GM12891 (cell line): ENCODE measurements around the gene VPS13D.

Experiments
- DNase-seq: peaks from one replicate; pipeline ENCODE4 v3.0.0; 2011; ENCODE audit warnings: low spot score; ENCODE audit not compliant: insufficient read length
- FAIRE-seq: peaks from 2 replicates; lab custom pipeline; 2011; peaks lifted over from hg19 to GRCh38; lab: Jason Lieb, UNC
- PAX5 ChIP-seq: IDR thresholded peaks from 2 replicates; pipeline ENCODE4 v1.6.1; 2011; ENCODE audit warnings: low read length, moderate library complexity, mild to moderate bottlenecking; ENCODE audit not compliant: insufficient read depth, severe bottlenecking
- POLR2A ChIP-seq: IDR thresholded peaks from 2 replicates; pipeline ENCODE4 v1.6.1; 2011; ENCODE audit warnings: low read depth, low read length, control low read depth
- POLR2AphosphoS5 ChIP-seq: IDR thresholded peaks from 2 replicates; pipeline ENCODE4 v1.6.1; 2011; ENCODE audit warnings: low read depth, low read length, control low read depth
- POU2F2 ChIP-seq: IDR thresholded peaks from 2 replicates; pipeline ENCODE4 v1.6.1; 2011; ENCODE audit warnings: low read depth, mild to moderate bottlenecking, control low read depth, low read length, moderate library complexity
- SPI1 ChIP-seq: IDR thresholded peaks from 2 replicates; pipeline ENCODE4 v1.6.1; 2011; ENCODE audit warnings: low read depth, low read length, control low read depth
- TAF1 ChIP-seq: IDR thresholded peaks from 2 replicates; pipeline ENCODE4 v1.6.1; 2011; ENCODE audit warnings: low read depth, low read length, control low read depth

Gene VPS13D

GRCh38 chr1:12458571-12458970 lies 228.7 kb downstream of the VPS13D start:
- FAIRE-seq (no peak), DNase-seq (no peak)
- TF ChIP-seq POU2F2 (no peak), POLR2AphosphoS5 (no peak), POLR2A (no peak), SPI1 (no peak), TAF1 (no peak), PAX5 (no peak)

DNA sequence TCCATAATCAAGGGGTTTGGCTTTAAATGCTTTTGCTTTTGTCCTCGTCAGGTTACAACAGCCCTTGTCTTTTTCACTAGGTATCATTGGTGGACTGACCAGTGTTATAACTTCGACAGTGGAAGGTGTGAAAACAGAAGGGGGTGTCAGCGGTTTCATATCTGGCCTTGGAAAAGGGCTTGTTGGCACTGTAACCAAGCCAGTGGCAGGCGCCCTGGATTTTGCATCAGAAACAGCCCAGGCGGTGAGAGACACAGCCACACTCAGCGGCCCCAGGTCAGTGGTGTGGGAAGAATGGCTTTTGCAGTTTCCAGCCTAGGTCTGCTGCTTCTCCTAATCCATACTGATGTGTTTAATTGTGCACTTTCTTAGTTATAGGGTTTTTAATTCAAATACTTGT lies 230.3 kb downstream of the VPS13D start:
- no peak for FAIRE-seq
- no peak for TF ChIP-seq POLR2AphosphoS5
- TF ChIP-seq POU2F2, result no peak
- TF ChIP-seq SPI1, result no peak
- TF ChIP-seq POLR2A, result no peak
- TF ChIP-seq TAF1, result no peak
- TF ChIP-seq PAX5, result no peak
- no peak for DNase-seq

DNA sequence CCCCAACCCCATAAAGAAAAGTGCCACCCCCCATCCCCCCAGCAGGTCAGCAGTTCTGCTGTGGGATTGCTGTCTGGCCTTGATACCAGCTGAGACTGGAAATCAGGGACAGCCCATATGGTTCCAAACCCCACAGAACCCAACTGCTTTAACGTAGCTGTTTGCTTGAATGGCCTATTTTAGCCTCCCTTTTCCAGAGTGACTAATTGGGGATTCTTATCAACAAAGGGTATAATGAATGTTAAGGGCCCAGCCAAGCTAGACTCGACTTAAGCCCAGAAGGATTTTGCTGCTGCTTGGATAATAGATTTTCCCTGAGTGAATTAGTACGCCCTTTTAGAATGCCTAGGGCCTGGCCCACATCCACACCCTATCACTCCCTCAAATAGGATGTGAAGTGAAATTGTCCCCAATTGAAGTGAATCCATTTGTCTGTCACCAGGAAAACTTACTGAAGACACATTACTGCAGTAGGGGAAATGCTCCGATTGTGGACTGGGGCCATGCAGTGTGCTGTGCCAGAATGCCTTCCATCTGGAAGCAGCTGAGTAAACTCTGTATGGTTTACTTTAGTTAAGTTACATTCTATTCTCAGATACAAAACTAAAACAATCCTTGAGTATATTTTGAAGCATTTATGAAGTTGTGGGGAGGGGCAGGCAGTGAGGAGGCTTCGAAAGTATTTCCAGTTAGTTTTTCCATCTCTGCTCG lies 231.2 kb downstream of the VPS13D start:
- DNase-seq (no peak), FAIRE-seq (no peak)
- TF ChIP-seq POLR2AphosphoS5 (no peak), SPI1 (no peak), POLR2A (no peak)

DNA sequence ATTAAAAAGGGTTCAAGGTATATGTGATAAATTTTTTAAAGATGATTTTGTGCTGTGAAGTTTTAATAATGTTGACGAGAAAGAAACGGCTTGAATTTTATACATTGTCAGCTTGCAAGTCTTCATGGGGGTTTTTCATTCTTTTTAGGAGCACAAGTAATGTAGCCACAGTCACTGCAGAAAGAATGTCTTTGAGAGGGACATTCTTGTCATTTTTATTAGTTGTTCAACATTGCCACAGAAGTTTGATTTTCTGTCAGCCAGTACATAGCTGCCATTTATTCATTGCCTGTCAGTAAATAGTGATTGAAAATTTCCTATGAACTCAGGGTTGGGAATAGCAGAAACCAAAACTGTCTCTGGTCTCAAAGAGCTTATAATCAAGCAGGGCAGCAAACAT lies 231.9 kb downstream of the VPS13D start:
- no peak for TF ChIP-seq SPI1
- TF ChIP-seq TAF1, result no peak
- TF ChIP-seq POLR2AphosphoS5, result no peak
- no peak for TF ChIP-seq POU2F2
- TF ChIP-seq PAX5, result no peak
- TF ChIP-seq POLR2A, result no peak
- DNase-seq (no peak), FAIRE-seq (no peak)

- DNase-seq, result no peak
- no peak for TF ChIP-seq POLR2A
- TF ChIP-seq SPI1, result no peak
- TF ChIP-seq TAF1, result no peak
- TF ChIP-seq POLR2AphosphoS5, result no peak
- TF ChIP-seq POU2F2, result no peak
- no peak for TF ChIP-seq PAX5
- no peak for FAIRE-seq
Measured at GRCh38 chr1:12462586-12462985, 232.8 kb downstream of the VPS13D start.

DNA sequence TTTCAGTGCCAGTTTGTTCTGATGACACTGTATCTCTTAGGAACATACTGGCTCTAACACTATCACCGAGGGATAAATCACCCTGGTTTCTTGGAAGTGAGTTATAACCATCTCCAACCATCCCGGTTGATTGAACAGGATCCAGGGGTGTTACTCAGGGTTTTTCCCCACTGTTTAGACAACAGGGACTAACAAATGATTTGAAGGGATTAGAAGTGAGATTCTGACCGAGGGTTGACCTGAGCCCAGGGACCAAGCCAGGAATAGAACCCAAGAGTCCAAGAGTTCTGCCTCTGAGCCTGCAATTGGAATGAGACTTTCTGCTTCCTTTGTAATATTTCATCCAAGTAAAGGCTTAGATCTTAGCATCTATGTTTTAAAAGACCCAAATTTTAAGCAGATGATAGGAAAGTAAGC lies 234.2 kb downstream of the VPS13D start:
- FAIRE-seq (no peak), DNase-seq (no peak)

DNA sequence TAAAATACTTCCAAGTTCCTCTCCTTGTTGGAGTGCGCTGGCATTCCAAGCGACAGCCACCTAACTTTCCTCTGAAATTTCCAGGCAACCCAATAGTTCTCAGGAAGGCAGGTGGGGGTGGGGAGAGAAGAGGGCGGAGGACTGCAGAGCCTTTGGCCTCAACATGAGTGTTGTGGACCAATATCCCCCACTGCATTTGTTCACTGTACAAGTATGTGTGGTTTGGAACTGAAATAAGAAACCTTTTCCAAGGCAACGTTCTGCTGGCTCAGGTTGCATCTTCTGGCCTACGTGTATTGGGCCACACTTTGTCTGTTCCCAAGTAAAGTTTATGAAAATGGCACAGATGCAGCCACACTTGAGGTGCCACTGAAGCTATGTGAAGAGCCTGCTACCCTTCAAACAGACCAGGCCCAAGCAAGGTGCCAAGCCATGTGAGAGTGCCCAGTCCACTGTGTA lies 234.8 kb downstream of the VPS13D start:
- TF ChIP-seq POLR2A (no peak), POU2F2 (no peak), POLR2AphosphoS5 (no peak), SPI1 (no peak), TAF1 (no peak), PAX5 (no peak)
- FAIRE-seq (no peak), DNase-seq (no peak)

More for the DNA sequence above, 234.2 kb downstream of the VPS13D start:
- TF ChIP-seq PAX5 (no peak), POLR2A (no peak), SPI1 (no peak), TAF1 (no peak), POU2F2 (no peak), POLR2AphosphoS5 (no peak)

GRCh38 chr1:12465126-12465525 lies 235.3 kb downstream of the VPS13D start:
- DNase-seq (no peak), FAIRE-seq (no peak)
- TF ChIP-seq POLR2AphosphoS5, result no peak
- no peak for TF ChIP-seq PAX5
- TF ChIP-seq POLR2A, result no peak
- no peak for TF ChIP-seq TAF1
- no peak for TF ChIP-seq POU2F2
- TF ChIP-seq SPI1, result no peak

GRCh38 chr1:12466816-12467215 lies 237.0 kb downstream of the VPS13D start:
- FAIRE-seq (no peak), DNase-seq (no peak)
- TF ChIP-seq PAX5, result no peak
- TF ChIP-seq POLR2AphosphoS5, result no peak
- TF ChIP-seq POU2F2, result no peak
- no peak for TF ChIP-seq TAF1
- TF ChIP-seq POLR2A, result no peak
- no peak for TF ChIP-seq SPI1

DNA sequence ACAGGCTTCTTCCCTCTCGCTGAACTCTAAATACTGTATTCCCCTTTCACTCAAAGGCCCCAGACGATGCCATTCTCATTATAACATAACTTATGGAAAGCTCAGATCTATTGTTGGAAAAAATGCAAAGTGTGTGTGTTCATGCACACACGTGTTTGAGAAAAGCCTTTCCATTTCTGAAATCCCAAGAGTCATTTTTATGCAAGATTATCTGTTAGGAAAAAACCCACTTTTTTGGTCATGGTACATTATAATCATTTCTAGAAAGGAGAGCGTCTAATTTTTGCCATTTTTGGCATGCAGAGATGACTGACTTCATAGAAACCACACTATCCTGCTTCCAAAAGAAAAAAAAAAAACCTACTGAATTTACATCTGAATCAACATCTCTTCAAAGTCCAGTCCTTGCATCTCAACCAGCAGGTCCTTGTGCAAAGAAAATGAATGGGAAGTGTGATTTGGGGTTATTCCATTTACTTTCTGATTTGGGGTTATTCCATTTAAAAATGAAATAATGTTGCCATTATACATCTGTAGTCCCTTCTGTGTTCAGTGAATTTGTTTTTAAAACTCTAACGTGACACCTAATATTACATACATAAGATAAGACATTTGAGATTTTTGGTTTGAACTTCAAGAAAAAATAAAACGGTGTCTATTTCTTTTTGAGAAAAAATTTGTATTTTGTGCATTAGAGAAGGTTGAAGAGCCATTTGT lies 237.9 kb downstream of the VPS13D start:
- FAIRE-seq, result no peak
- no peak for DNase-seq
- TF ChIP-seq SPI1 (no peak), POU2F2 (no peak), POLR2A (no peak), TAF1 (no peak), POLR2AphosphoS5 (no peak), PAX5 (no peak)
